GM19035 (cell line): ENCODE measurements around the gene CD38.
"Not testable (repeated sequence)": the region's sequence is repeated elsewhere in the genome, so short reads cannot be mapped to it uniquely, and the experiment has no call there.

ENCODE experiments used
- ATAC-seq: cut with Tn5 transposase; IDR thresholded peaks from one replicate; pipeline ENCODE4 v1.9.1; 2021; ENCODE audit not compliant: unreplicated experiment

The CD38 gene

DNA sequence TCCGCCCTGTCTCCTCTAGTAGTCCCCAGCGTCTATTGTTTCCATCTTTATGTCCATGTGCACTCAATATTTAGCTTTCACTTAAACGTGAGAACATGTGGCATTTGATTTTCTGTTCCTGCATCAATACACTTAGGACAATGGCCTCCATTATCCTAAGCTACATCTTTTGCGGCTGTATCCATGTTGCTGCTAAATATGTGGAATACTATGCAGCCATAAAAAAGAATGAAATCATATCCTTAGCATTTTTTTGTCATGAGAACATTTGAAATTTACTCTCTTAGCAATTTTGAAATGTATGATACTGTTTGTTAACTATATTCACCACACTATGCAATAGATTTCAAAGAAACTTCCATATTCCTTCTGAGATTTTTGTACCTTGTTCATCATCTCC, 19.8 kb upstream of the CD38 start:
- no peak for ATAC-seq

- not testable (repeated sequence) for ATAC-seq
Observed at GRCh38 chr4:15762460-15762859, 15.7 kb upstream of the CD38 start.

GRCh38 chr4:15765391-15765790, 12.7 kb upstream of the CD38 start:
- no peak for ATAC-seq

GRCh38 chr4:15765910-15766697, 12.0 kb upstream of the CD38 start:
- peak; percentile 60 for ATAC-seq

- ATAC-seq, result no peak
Observed at GRCh38 chr4:15766821-15767220, 11.3 kb upstream of the CD38 start.

GRCh38 chr4:15769202-15769601, 8.9 kb upstream of the CD38 start:
- ATAC-seq, result no peak

DNA sequence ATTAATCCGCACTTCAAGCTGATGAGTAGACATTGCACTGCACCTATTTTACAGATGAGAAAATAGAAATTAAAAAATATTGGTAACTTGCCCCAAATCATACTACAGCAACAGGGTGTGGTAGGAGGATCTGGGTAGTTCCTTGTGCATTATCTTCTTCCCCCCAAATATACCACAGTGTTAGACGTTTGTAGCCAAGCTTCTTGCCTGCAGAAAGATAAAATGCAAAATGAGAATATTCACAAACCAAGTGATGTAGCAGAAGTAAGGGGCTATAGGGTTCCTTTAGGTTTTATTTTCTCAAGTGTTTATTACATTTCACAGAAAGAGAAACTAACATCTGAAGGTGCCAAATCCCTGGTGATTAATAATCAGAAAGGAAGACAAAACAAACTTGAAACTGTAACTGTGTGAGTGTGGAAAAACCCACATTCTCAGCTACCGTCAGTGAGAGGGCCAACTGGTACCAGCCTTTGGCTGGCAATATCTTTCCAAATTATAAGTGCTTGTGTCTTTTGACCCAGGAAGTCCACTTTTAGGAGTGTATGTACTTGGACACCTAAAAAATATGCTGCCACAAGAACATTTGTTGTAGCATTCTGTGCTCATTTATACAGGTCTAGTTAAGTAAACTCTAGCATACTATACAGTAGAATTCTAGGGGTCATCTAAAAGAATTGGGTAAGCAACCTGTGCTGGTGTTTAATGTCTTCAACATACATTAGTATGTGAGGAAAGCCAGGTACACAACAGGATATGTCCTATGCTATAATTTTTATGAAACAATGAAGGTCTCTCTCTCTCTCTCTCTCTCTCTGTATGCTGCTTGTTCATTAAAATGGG, 6.7 kb upstream of the CD38 start:
- ATAC-seq, result peak; percentile 78

DNA sequence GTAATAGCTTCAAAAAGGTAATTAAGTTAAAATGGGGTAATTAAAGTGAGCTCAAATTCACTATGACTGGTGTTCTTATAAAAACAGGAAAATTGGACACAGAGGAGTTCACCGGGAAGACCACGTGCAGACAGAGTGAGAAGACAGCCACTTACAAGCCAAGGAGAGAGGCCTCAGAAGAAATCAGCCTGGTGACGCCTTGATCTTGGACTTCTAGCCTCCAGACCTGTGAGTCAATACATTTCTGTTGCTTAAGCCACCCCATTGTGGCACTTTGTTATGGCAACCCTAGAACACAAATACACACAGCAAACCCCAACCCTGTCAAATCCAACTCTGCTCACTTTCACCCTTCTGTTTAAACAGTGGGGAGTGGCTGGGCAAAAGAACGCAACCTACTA, 4.1 kb upstream of the CD38 start:
- ATAC-seq, result no peak

DNA sequence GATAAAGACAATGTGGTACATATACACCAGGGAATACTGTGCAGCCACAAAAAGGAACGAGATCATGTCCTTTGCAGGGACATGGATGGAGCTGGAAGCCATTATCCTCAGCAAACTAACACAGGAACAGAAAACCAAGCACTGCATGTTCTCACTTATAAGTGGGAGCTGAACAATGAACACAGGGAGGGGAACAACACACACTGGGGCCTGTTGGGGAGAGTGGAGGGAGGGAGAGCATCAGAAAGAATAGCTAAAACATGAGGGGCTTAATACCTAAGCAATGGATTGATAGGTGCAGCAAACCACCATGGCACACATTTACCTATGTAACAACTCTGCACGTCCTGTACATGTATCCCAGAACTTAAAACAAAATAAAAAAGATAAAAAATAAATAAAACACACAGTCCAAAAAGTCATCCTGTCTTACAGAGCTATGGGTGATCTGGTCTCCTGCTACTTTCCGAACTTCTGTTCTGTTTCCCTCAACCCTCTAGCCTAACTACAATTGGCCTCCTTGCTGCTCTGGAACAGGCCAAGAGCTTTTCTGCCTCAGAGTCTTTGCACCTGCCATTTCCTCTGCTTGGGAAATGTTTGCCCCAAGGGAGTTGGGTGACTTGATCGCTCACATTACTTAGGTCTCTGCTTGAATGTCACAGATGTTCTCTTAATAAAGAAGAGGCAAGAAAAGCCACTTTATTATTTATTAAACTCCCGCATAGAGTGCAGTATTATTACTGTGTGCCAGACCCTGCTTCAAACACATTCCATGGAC, 1.1 kb upstream of the CD38 start:
- no peak for ATAC-seq

GRCh38 chr4:15777697-15778288, 335 bp upstream of the CD38 start:
- no peak for ATAC-seq

GRCh38 chr4:15779306-15779705, 1.2 kb downstream of the CD38 start:
- ATAC-seq, result no peak

GRCh38 chr4:15779809-15780208, 1.7 kb downstream of the CD38 start:
- no peak for ATAC-seq

DNA sequence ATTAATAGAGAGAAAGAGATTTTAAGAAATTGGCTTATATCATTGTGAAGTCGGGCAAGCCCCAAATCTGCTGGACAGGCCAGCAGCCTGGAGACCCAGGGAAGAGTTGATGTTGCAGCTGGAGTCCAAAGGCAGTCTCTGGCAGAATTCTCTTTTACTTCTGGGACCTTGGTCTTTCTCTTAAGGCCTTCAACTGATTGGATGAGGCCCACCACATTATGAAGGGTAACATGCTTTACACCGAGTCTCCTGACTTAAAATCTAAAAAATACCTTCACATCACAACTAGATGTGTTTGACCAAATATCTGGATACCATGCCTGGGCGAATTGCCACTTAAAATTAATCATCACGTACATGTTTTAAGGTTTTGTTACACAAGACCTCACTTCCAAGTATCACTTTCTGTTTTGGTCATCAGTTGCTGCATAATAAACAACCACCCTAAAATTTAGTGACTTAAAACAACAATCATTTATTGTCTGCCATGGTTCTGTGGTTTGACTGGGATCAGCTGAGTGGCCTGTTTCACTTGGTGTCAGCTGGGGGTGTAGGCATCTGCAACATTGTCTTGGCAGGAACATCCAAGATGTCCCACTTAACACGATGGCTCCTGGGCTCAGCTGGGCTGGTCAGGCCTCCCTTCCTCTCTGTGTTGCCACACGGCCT, 3.4 kb downstream of the CD38 start:
- ATAC-seq, result no peak

- no peak for ATAC-seq
Observed at GRCh38 chr4:15783676-15784075, 5.5 kb downstream of the CD38 start.

GRCh38 chr4:15784959-15785634, 7.0 kb downstream of the CD38 start:
- ATAC-seq, result peak; percentile 84

- no peak for ATAC-seq
Observed at GRCh38 chr4:15786743-15787142, 8.6 kb downstream of the CD38 start.

DNA sequence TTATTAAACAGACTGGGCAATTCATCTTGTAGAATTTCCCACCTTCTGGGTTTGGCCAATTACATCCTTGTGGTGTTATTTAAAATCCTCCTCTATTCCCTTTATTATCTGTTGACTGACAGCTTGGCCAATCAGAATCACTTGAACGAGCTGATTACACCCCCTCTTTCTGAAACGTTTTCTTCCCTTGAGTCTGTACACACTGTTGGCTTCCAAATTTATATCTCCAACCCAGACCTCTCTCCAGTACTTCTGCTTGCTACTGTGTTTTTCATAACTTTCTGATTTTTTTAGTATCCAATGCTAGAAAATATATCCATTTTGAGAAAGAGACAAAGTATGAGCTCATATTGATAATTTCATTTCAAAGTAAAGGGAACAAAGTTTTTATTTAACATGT, 14.8 kb downstream of the CD38 start:
- ATAC-seq, result no peak

GRCh38 chr4:15793506-15794363, 15.6 kb downstream of the CD38 start:
- no peak for ATAC-seq

DNA sequence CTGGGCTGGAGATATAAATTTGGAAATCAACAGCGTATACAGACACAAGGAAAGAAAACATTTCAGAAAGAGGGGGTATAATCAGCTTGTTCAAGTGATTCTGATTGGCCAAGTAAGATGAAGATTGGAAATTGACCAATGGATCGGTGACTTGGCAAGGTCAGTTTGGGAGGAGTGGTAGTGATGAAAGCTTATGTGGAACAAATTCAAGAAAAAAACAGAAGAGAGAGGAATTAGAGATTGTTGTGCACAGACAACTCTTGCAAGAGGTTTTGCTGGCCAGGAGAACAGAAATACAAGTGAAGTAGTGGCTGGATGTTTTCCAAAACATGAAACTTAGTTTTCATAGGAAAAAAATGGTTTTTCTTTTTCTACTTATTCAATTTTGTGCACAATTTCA, 16.3 kb downstream of the CD38 start:
- ATAC-seq, result no peak
